Astrocyte (in vitro differentiated cells and primary cell): ENCODE data around the gene OLFML3. TPM values are rescaled to one million over a fixed set of nuclear protein-coding genes. Genes with fewer than 3 reads are reported as not detected.

Experiments used
- DNase-seq: peaks from one replicate; pipeline ENCODE4 v3.0.0-alpha.2; 2010; ENCODE audit warnings: low read depth
- FAIRE-seq: peaks from 2 replicates; lab custom pipeline; 2011; peaks lifted over from hg19 to GRCh38; lab: Jason Lieb, UNC
- H2AFZ ChIP-seq: 2 replicates; pipeline ENCODE4 v1.6.0; 2012; ENCODE audit warnings: low read depth, low read length, inconsistent platforms
- H3K27ac ChIP-seq: 2 replicates; pipeline ENCODE4 v1.5.1; 2011; ENCODE audit warnings: low read depth, low read length, inconsistent platforms
- H3K27me3 ChIP-seq: 2 replicates; pipeline ENCODE4 v1.6.0; 2011; ENCODE audit warnings: low read length, inconsistent platforms; ENCODE audit not compliant: insufficient read depth
- H3K36me3 ChIP-seq: 2 replicates; pipeline ENCODE4 v1.5.1; 2011; ENCODE audit warnings: low read length, inconsistent platforms; ENCODE audit not compliant: insufficient read depth
- H3K4me1 ChIP-seq: 2 replicates; pipeline ENCODE4 v1.5.1; 2011; ENCODE audit warnings: low read length, inconsistent platforms; ENCODE audit not compliant: insufficient read depth
- H3K4me2 ChIP-seq: 2 replicates; pipeline ENCODE4 v1.6.0; 2012; ENCODE audit warnings: low read length, inconsistent platforms
- H3K4me3 ChIP-seq: 2 replicates; pipeline ENCODE4 v1.5.1; 2011; ENCODE audit warnings: low read depth, mild to moderate bottlenecking, low read length, inconsistent platforms; ENCODE audit not compliant: insufficient read depth
- H3K79me2 ChIP-seq: 2 replicates; pipeline ENCODE4 v1.6.0; 2012; ENCODE audit warnings: mild to moderate bottlenecking, low read length, inconsistent platforms; ENCODE audit not compliant: insufficient read depth
- H3K9ac ChIP-seq: 2 replicates; pipeline ENCODE4 v1.6.0; 2012; ENCODE audit warnings: mild to moderate bottlenecking, low read length, inconsistent platforms
- H3K9me3 ChIP-seq: 2 replicates; pipeline ENCODE4 v1.5.1; 2012; ENCODE audit warnings: low read depth, mild to moderate bottlenecking, low read length, inconsistent platforms; ENCODE audit not compliant: insufficient read depth
- H4K20me1 ChIP-seq: 2 replicates; pipeline ENCODE4 v1.6.0; 2012; ENCODE audit warnings: low read length, inconsistent platforms; ENCODE audit not compliant: insufficient read depth
- H3K27ac Mint-ChIP-seq: one replicate; pipeline ENCODE4 v1.8.0; 2021; ENCODE audit warnings: mild to moderate bottlenecking, mixed read lengths; ENCODE audit not compliant: unreplicated experiment
- H3K27me3 Mint-ChIP-seq: one replicate; pipeline ENCODE4 v1.8.0; 2021; ENCODE audit warnings: low read depth, mixed read lengths; ENCODE audit not compliant: unreplicated experiment
- H3K36me3 Mint-ChIP-seq: one replicate; pipeline ENCODE4 v1.8.0; 2021; ENCODE audit warnings: low read depth, mixed read lengths; ENCODE audit not compliant: unreplicated experiment
- H3K4me1 Mint-ChIP-seq: one replicate; pipeline ENCODE4 v1.8.0; 2021; ENCODE audit warnings: low read depth, mixed read lengths; ENCODE audit not compliant: unreplicated experiment
- H3K4me3 Mint-ChIP-seq: one replicate; pipeline ENCODE4 v1.8.0; 2021; ENCODE audit warnings: mild to moderate bottlenecking, moderate library complexity, mixed read lengths; ENCODE audit not compliant: unreplicated experiment
- H3K9me3 Mint-ChIP-seq: one replicate; pipeline ENCODE4 v1.8.0; 2021; ENCODE audit warnings: mild to moderate bottlenecking, mixed read lengths; ENCODE audit not compliant: unreplicated experiment
- EZH2 ChIP-seq: IDR thresholded peaks from 2 replicates; pipeline ENCODE4 v1.6.1; 2012; ENCODE audit warnings: mild to moderate bottlenecking, low read length, inconsistent platforms; ENCODE audit not compliant: insufficient read depth
- total RNA-seq: library from RNA; stranded (reverse); gene quantifications from 2 replicates; pipeline ENCODE4 v1.2.1, GENCODE V29; 2021
- TF ChIP-seq, protein P1 (sequence below): IDR thresholded peaks from 2 replicates; pipeline ENCODE4 v1.5.1; 2011; ENCODE audit warnings: low read depth, mild to moderate bottlenecking, inconsistent platforms, low read length, moderate library complexity; ENCODE audit not compliant: insufficient read depth

The OLFML3 gene
- total RNA-seq, 1 donor from 2014 or later = 26.7 TPM

DNA sequence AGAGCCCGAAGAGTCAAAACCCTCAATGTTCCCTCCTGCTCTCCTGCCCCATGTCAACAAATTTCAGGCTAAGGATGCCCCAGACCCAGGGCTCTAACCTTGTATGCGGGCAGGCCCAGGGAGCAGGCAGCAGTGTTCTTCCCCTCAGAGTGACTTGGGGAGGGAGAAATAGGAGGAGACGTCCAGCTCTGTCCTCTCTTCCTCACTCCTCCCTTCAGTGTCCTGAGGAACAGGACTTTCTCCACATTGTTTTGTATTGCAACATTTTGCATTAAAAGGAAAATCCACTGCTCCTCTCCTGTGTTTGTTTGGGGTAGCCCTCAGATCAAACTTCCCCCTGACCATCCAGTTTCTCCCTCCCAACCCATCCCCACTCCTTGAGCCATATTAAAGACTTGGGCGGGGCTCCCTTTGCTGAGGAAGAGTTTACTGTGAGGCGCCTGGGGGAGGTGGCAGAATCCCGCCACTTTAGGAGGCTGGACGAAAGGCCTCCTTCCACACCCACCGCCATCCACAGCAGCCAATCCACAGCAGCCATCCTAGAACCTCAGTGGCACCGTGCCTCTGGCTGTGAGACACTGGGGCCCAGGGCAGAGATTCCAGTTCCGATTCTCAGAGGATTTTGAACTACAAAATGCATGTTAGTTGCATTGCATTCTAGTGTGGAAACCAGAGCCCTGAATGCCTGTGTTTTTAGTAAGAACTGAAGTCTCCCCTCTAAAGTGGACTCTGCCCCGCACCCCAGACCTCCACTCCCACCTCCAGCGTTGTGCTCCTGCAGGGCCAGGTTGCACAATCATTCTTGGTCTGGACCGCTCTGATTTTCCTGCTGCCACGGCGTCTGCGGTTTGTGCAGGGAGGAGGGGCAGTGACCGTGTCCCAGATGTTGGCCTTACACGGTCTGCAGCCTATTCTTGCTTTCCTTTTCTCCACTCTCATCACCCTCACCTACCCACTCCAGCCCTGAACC is 3.0 kb downstream of the OLFML3 start:
- Mint-ChIP-seq H3K9me3 (peaks cover 2% of the 10 kb centered on the region), H3K4me3 (no peak overlapping the region), H3K27ac (no peak overlapping the region), H3K36me3 (peaks cover 11% of the 10 kb centered on the region), H3K27me3 (peaks cover 4% of the 10 kb centered on the region), H3K4me1 (peaks cover 35% of the 10 kb centered on the region)
- Histone ChIP-seq H3K4me2 (peak overlapping the region; percentile 73), H3K36me3 (no peaks in the 10 kb centered on the region), H3K27ac (no peak overlapping the region), H3K27me3 (no peaks in the 10 kb centered on the region), H2AFZ (no peak overlapping the region), H3K4me1 (peaks cover 38% of the 10 kb centered on the region), H4K20me1 (no peaks in the 10 kb centered on the region), H3K9ac (no peak overlapping the region), H3K9me3 (no peaks in the 10 kb centered on the region), H3K79me2 (no peaks in the 10 kb centered on the region), H3K4me3 (peak overlapping the region; percentile 7)
- DNase-seq = peak; percentile 73
- no peak for TF ChIP-seq EZH2
- TF ChIP-seq, protein P1, sequence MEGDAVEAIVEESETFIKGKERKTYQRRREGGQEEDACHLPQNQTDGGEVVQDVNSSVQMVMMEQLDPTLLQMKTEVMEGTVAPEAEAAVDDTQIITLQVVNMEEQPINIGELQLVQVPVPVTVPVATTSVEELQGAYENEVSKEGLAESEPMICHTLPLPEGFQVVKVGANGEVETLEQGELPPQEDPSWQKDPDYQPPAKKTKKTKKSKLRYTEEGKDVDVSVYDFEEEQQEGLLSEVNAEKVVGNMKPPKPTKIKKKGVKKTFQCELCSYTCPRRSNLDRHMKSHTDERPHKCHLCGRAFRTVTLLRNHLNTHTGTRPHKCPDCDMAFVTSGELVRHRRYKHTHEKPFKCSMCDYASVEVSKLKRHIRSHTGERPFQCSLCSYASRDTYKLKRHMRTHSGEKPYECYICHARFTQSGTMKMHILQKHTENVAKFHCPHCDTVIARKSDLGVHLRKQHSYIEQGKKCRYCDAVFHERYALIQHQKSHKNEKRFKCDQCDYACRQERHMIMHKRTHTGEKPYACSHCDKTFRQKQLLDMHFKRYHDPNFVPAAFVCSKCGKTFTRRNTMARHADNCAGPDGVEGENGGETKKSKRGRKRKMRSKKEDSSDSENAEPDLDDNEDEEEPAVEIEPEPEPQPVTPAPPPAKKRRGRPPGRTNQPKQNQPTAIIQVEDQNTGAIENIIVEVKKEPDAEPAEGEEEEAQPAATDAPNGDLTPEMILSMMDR = no peak
- no peak for FAIRE-seq

DNA sequence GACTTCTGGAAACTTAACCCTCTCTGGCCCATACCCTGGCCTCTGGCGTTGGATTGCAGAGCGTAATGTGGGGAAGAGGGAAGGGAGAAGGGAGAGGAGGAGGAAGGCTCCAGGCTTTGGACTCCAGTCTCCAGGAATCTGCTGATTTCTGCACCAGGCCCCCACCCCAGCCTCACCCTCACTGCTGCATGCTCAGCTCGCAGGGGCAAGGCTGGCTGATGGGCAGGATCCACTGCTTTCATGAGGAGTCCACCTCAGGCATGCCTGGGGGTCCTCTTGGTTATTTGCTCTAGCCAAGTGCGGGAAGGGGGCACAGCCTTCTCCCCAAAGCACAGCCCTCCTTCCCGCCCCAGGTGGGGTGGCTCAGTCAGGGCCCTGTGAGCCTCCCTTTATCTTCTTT is 3.7 kb downstream of the OLFML3 start:
- TF ChIP-seq EZH2 = no peak
- TF ChIP-seq, protein P1 = no peak
- no peaks in the 10 kb centered on the region for H3K27me3 ChIP-seq
- H3K4me1 ChIP-seq = peaks cover 38% of the 10 kb centered on the region
- Mint-ChIP-seq H3K36me3 (peaks cover 11% of the 10 kb centered on the region), H3K27ac (no peak overlapping the region), H3K4me1 (peaks cover 31% of the 10 kb centered on the region), H3K9me3 (peaks cover 3% of the 10 kb centered on the region), H3K4me3 (no peak overlapping the region), H3K27me3 (peaks cover 4% of the 10 kb centered on the region)
- H3K27ac ChIP-seq = no peak overlapping the region
- H3K4me2 ChIP-seq = peak overlapping the region; percentile 73
- no peaks in the 10 kb centered on the region for H3K79me2 ChIP-seq
- H3K36me3 ChIP-seq = no peaks in the 10 kb centered on the region
- no peak for FAIRE-seq
- H3K4me3 ChIP-seq = peak overlapping the region; percentile 7
- H3K9ac ChIP-seq = no peak overlapping the region
- H2AFZ ChIP-seq = no peak overlapping the region
- no peaks in the 10 kb centered on the region for H4K20me1 ChIP-seq
- DNase-seq = no peak
- no peaks in the 10 kb centered on the region for H3K9me3 ChIP-seq

DNA sequence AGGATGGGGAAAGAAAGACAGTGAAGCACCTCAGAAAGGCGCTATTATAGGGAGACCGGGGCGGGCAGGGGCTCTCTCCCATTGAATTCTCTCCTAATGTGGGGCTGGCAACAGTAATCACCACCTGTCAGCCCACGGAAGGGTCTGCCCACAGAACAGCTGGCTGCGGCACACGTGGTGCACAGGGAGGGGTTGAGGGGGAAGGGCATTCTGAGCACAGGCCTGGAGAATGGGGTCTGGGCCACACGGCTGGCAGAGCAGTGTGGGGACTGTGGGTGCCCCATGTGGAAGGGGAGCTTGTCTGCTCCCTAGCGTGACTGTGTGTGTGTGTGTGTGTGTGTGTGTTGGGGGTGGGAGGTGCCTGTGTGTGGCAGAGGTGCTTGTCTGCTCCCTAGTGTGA is 4.1 kb downstream of the OLFML3 start:
- peaks cover 27% of the 10 kb centered on the region for H3K4me1 Mint-ChIP-seq
- H3K27ac ChIP-seq = no peak overlapping the region
- no peak overlapping the region for H3K4me3 Mint-ChIP-seq
- peaks cover 4% of the 10 kb centered on the region for H3K27me3 Mint-ChIP-seq
- H3K79me2 ChIP-seq = no peaks in the 10 kb centered on the region
- TF ChIP-seq, protein P1 = no peak
- TF ChIP-seq EZH2 = no peak
- H3K36me3 ChIP-seq = no peaks in the 10 kb centered on the region
- no peak overlapping the region for H2AFZ ChIP-seq
- no peaks in the 10 kb centered on the region for H4K20me1 ChIP-seq
- H3K27me3 ChIP-seq = no peaks in the 10 kb centered on the region
- H3K4me2 ChIP-seq = no peak overlapping the region
- H3K9ac ChIP-seq = no peak overlapping the region
- H3K4me1 ChIP-seq = peaks cover 34% of the 10 kb centered on the region
- H3K9me3 Mint-ChIP-seq = peaks cover 5% of the 10 kb centered on the region
- H3K4me3 ChIP-seq = no peak overlapping the region
- no peaks in the 10 kb centered on the region for H3K9me3 ChIP-seq
- DNase-seq (no peak), FAIRE-seq (no peak)
- H3K27ac Mint-ChIP-seq = no peak overlapping the region
- H3K36me3 Mint-ChIP-seq = peaks cover 11% of the 10 kb centered on the region
